ENCODE results near the gene LAX1.

The LAX1 gene

GRCh38 chr1:203818399-203818798, 53.4 kb downstream of the LAX1 start:
- no peak for DNase-seq

GRCh38 chr1:203823306-203823705, 58.3 kb downstream of the LAX1 start:
- no peak for DNase-seq

All from stimulated activated CD4-positive, alpha-beta T cell treated with anti-CD3 and anti-CD28 coated beads, Interleukin-2, amount 100 ng/mL, for 24 hours (primary cell).